ENCODE data around the gene ZDHHC4. TPM values are rescaled to one million over a fixed set of nuclear protein-coding genes. Genes with fewer than 3 reads are reported as not detected.

The ZDHHC4 gene
- total and polyA plus RNA-seq, 4 donors = 44.1 to 79.6 (median 51.8) TPM

- Histone ChIP-seq H3K36me3 (ENCODE audit: control insufficient read depth in 4 of 4, insufficient read depth in 4 of 4, low read length in 4 of 4) (peaks cover 0 to 20% (median 12%) of the 10 kb centered on the region in 4 donors), H3K4me1 (ENCODE audit: control insufficient read depth in 5 of 5, insufficient read depth in 5 of 5, low read length in 5 of 5) (peaks cover 0 to 18% (median 4%) of the 10 kb centered on the region in 5 donors), H3K9ac (ENCODE audit: insufficient read depth in 1 of 2, low read length in 2 of 2) (peak overlapping the region in 1 of 2 donors; percentile 23), H3K27me3 (ENCODE audit: control insufficient read depth in 3 of 3, insufficient read depth in 3 of 3, low read length in 2 of 3) (no peaks in the 10 kb centered on the region), H3K9me3 (ENCODE audit: control insufficient read depth in 4 of 4, insufficient read depth in 3 of 4, low read length in 3 of 4) (no peaks in the 10 kb centered on the region), H3K4me3 (peak overlapping the region; percentile 82), H3K27ac (ENCODE audit: low read depth in 1 of 2, low read length in 1 of 2) (peak overlapping the region; percentile 46 to 50)
- DNase-seq (peak; percentile 21 to 43 (median 30)), ATAC-seq (ENCODE audit: insufficient read depth, low FRiP score) (no peak)
- no peak for TF ChIP-seq CTCF (IDR thresholded peaks at IDR 0.05; ENCODE audit: control extremely low read depth, extremely low read depth)
- 0 to 2% methylated on average over 40 to 60 of the region's 60 CpGs for WGBS, 2 donors
Measured at GRCh38 chr7:6637544-6638229, 60.4 kb downstream of the ZDHHC4 start.

Other genes starting within 250 kb of the ZDHHC4 start
- gene FAM220A, start 228.5 kb upstream of the ZDHHC4 start, total RNA-seq = 10 to 100 TPM; 16.2 to 16.7 TPM
- 1 to 10 TPM; 6.1 to 7.5 TPM for gene FAM220A, start 228.5 kb upstream of the ZDHHC4 start, polyA plus RNA-seq
- 100 to 1,000 TPM in 1 of 2 donors, 10 to 100 TPM in 1; 99.1 to 261 TPM for gene RAC1, start 202.9 kb upstream of the ZDHHC4 start, total RNA-seq
- gene RAC1, start 202.9 kb upstream of the ZDHHC4 start, polyA plus RNA-seq = 100 to 1,000 TPM; 251 to 269 TPM
- gene DAGLB, start 129.5 kb upstream of the ZDHHC4 start, total RNA-seq = 10 to 100 TPM; 22.6 to 43.3 TPM
- 10 to 100 TPM; 13.9 to 16.3 TPM for gene DAGLB, start 129.5 kb upstream of the ZDHHC4 start, polyA plus RNA-seq
- gene KDELR2, start 93.3 kb upstream of the ZDHHC4 start, total RNA-seq = 100 to 1,000 TPM in 1 of 2 donors, 10 to 100 TPM in 1; 97.4 to 161 TPM
- gene KDELR2, start 93.3 kb upstream of the ZDHHC4 start, polyA plus RNA-seq = 100 to 1,000 TPM in 1 of 2 donors, 10 to 100 TPM in 1; 84.3 to 103 TPM
- under 1 TPM; 0.77 to 0.80 TPM for gene GRID2IP, start 26.0 kb upstream of the ZDHHC4 start, total RNA-seq
- under 1 TPM; 0.16 to 0.23 TPM for gene GRID2IP, start 26.0 kb upstream of the ZDHHC4 start, polyA plus RNA-seq
- gene INTS15, start 12.6 kb downstream of the ZDHHC4 start, total RNA-seq = 10 to 100 TPM; 24.7 to 34.5 TPM
- gene INTS15, start 12.6 kb downstream of the ZDHHC4 start, polyA plus RNA-seq = 10 to 100 TPM; 13.8 to 20.2 TPM
- gene ZNF853, start 38.2 kb downstream of the ZDHHC4 start, total RNA-seq = 1 to 10 TPM; 5.3 to 7.6 TPM
- gene ZNF853, start 38.2 kb downstream of the ZDHHC4 start, polyA plus RNA-seq = 1 to 10 TPM; 1.4 to 2.3 TPM
- 10 to 100 TPM; 20.9 to 38.5 TPM for gene ZNF316, start 59.9 kb downstream of the ZDHHC4 start, total RNA-seq
- 10 to 100 TPM; 23.3 to 24.6 TPM for gene ZNF316, start 59.9 kb downstream of the ZDHHC4 start, polyA plus RNA-seq
- gene ZNF12, start 129.5 kb downstream of the ZDHHC4 start, total RNA-seq = 10 to 100 TPM; 22.6 to 36.5 TPM
- gene ZNF12, start 129.5 kb downstream of the ZDHHC4 start, polyA plus RNA-seq = 1 to 10 TPM; 9.3 to 9.4 TPM
- 1 to 10 TPM; 5.2 to 9.0 TPM for gene RSPH10B2, start 176.6 kb downstream of the ZDHHC4 start, total RNA-seq
- gene RSPH10B2, start 176.6 kb downstream of the ZDHHC4 start, polyA plus RNA-seq = 1 to 10 TPM; 1.4 to 3.8 TPM
- gene CCZ1B, start 248.8 kb downstream of the ZDHHC4 start, total RNA-seq = 10 to 100 TPM; 43.8 to 66.1 TPM
- 10 to 100 TPM; 19.5 to 46.5 TPM for gene CCZ1B, start 248.8 kb downstream of the ZDHHC4 start, polyA plus RNA-seq